K562 (cell line): ENCODE data around the gene LRRC39.

Source experiments
- EHMT2 ChIP-seq: fragments of 450-650 bp; IDR thresholded peaks from 2 replicates; pipeline ENCODE4 v1.6.1; 2018; ENCODE audit warnings: antibody characterized with exemption
- KLF13 ChIP-seq: fragments of 450-650 bp; IDR thresholded peaks from 2 replicates; pipeline ENCODE4 v1.6.1; 2016; ENCODE audit warnings: missing genetic modification characterization, low read depth, mild to moderate bottlenecking, missing compliant biosample characterization, moderate library complexity, borderline replicate concordance
- MXI1 ChIP-seq: IDR thresholded peaks from 2 replicates; pipeline ENCODE4 v1.6.1; 2011; ENCODE audit warnings: low read depth, mild to moderate bottlenecking, improper control_type of control experiment, low read length
- POLR2A ChIP-seq: fragments of 450-650 bp; conservative IDR thresholded peaks from 2 replicates; pipeline ENCODE4 v1.6.1; 2016
- U2AF2 ChIP-seq: fragments of 200-400 bp; formaldehyde crosslinking; optimal IDR thresholded peaks from 2 replicates; pipeline ENCODE3; 2017; ENCODE audit warnings: low read depth, mild to moderate bottlenecking, low read length
- XRCC3 ChIP-seq: fragments of 450-650 bp; IDR thresholded peaks from 2 replicates; pipeline ENCODE4 v1.6.1; 2017; ENCODE audit warnings: mild to moderate bottlenecking, moderate library complexity
- ZNF143 ChIP-seq: sonication (generic); formaldehyde crosslinking; IDR thresholded peaks from 2 replicates; pipeline ENCODE4 v1.9.0; 2022; ENCODE audit warnings: mild to moderate bottlenecking, missing genetic modification reagents
- ZNF212 ChIP-seq: fragments of 450-650 bp; formaldehyde crosslinking; IDR thresholded peaks from 2 replicates; pipeline ENCODE4 v1.4.0; 2020; ENCODE audit warnings: mild to moderate bottlenecking
- TF ChIP-seq, protein P1 (sequence below), 3 experiments: IDR thresholded peaks in 2 of 3; conservative IDR thresholded peaks in 1 of 3; 2 replicates each; pipeline ENCODE4 v1.5.1; 2011 to 2012; ENCODE audit warnings: low read length in 3 of 3, mild to moderate bottlenecking in 3 of 3, control low read depth in 2 of 3, improper control_type of control experiment in 1 of 3, inconsistent platforms in 1 of 3, low read depth in 1 of 3, mixed read lengths in 1 of 3, moderate library complexity in 1 of 3; ENCODE audit not compliant: insufficient read depth in 2 of 3

DNA sequence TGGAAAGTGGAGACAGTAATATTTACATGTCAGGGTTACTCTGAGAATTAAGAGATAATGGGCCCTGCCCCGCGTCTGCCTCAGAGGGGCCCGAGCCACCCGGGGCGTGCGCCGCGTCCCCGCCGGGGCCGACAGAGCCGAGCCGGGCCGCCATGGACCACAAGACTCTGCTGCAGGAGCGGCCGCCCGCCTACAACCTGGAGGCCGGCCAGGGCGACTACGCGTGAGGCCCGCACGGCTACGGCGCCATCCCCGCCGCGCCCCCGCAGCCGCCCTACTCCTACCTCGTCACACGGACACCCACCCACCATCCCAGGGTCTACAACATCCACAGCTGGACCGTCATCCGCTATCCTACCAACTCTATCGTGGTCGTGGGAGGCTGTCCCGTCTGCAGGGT is 35.1 kb upstream of the LRRC39 start:
- TF ChIP-seq ZNF143 (CRISPR knock-in tag): no peak
- TF ChIP-seq, protein P1, sequence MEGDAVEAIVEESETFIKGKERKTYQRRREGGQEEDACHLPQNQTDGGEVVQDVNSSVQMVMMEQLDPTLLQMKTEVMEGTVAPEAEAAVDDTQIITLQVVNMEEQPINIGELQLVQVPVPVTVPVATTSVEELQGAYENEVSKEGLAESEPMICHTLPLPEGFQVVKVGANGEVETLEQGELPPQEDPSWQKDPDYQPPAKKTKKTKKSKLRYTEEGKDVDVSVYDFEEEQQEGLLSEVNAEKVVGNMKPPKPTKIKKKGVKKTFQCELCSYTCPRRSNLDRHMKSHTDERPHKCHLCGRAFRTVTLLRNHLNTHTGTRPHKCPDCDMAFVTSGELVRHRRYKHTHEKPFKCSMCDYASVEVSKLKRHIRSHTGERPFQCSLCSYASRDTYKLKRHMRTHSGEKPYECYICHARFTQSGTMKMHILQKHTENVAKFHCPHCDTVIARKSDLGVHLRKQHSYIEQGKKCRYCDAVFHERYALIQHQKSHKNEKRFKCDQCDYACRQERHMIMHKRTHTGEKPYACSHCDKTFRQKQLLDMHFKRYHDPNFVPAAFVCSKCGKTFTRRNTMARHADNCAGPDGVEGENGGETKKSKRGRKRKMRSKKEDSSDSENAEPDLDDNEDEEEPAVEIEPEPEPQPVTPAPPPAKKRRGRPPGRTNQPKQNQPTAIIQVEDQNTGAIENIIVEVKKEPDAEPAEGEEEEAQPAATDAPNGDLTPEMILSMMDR (IDR thresholded peaks at IDR 0.05 in 2 of 3, conservative IDR thresholded peaks at IDR 0.05 in 1 of 3; ENCODE audit: insufficient read depth in 2 of 3, low read depth in 1 of 3, low read length in 3 of 3): no peak
- no peak for TF ChIP-seq U2AF2
- TF ChIP-seq KLF13 (tag): no peak
- no peak for TF ChIP-seq XRCC3
- no peak for TF ChIP-seq EHMT2
- TF ChIP-seq MXI1: no peak
- no peak for TF ChIP-seq POLR2A
- TF ChIP-seq ZNF212: no peak
